GM18505 (cell line): ENCODE data around the gene SREK1.
"Not testable (repeated sequence)": the region's sequence is repeated elsewhere in the genome, so short reads cannot be mapped to it uniquely, and the experiment has no call there.

Experiments
- ATAC-seq: cut with Tn5 transposase; IDR thresholded peaks from one replicate; pipeline ENCODE4 v1.9.1; 2021; ENCODE audit not compliant: unreplicated experiment
- POLR2A ChIP-seq: IDR thresholded peaks from 4 replicates; pipeline ENCODE4 v1.6.1; 2011; ENCODE audit warnings: borderline replicate concordance; ENCODE audit not compliant: insufficient read depth, insufficient read length; ENCODE audit errors: extremely low read depth

SREK1 gene, protein sequence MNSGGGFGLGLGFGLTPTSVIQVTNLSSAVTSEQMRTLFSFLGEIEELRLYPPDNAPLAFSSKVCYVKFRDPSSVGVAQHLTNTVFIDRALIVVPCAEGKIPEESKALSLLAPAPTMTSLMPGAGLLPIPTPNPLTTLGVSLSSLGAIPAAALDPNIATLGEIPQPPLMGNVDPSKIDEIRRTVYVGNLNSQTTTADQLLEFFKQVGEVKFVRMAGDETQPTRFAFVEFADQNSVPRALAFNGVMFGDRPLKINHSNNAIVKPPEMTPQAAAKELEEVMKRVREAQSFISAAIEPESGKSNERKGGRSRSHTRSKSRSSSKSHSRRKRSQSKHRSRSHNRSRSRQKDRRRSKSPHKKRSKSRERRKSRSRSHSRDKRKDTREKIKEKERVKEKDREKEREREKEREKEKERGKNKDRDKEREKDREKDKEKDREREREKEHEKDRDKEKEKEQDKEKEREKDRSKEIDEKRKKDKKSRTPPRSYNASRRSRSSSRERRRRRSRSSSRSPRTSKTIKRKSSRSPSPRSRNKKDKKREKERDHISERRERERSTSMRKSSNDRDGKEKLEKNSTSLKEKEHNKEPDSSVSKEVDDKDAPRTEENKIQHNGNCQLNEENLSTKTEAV

DNA sequence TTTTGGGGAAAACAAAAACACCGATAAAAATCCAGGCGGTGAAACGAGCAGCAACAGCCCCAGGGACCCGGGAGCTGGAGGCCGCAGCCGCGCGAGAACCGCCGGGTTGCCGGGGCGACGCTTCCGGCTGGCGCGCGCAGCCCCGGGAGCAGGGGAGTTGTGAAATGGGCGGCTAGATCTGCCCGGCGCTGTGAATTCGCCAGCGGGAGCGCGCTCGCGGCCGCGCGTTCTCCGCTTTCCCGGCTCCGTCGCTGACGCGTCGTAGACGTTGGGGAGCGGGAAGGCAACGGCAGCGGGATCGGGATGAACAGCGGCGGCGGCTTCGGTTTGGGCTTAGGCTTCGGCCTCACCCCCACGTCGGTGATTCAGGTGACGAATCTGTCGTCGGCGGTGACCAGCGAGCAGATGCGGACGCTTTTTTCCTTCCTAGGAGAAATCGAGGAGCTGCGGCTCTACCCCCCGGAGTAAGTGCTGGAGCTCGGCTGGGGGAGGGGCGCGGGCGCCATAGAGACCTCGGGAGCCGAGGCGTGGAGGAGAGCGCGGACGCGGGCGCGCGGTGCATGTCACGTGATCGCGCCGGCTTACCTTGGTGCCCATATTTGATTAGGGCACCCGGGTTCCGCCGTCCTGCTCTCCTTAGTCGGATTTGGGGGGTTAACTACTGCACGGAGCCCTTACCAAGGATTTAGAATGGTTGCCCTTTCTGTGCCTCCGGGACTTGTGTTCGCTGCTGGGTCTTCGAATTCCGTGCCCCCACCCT lies at the start of gene SREK1:
TSS of gene SREK1 (plus strand) at position 227 of the 760 bp plus-strand sequence. CDS start at position 304, 77 bp downstream.
- ATAC-seq = peak; percentile 86
- TF ChIP-seq POLR2A = peak; percentile 94

DNA sequence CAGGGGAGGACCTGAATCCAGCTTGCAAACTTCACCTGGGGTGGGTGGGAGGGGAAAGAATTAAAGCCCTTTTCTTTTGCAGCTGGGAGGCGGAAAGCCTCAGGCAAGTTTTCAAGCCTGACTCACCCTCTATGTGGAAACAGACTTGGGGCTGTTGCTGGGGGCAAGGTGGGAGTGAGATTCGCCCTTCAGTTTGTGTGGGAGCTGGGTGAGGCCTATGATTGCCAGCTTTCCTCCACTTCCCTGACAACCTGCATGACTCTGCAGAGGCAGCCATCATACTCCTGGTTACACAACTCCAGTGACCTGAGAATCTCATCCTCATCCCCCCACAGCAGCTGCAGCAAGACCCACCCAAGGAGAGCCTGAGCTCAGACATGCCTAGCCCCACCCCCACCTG lies 43.2 kb upstream of the SREK1 start:
- ATAC-seq = no peak

DNA sequence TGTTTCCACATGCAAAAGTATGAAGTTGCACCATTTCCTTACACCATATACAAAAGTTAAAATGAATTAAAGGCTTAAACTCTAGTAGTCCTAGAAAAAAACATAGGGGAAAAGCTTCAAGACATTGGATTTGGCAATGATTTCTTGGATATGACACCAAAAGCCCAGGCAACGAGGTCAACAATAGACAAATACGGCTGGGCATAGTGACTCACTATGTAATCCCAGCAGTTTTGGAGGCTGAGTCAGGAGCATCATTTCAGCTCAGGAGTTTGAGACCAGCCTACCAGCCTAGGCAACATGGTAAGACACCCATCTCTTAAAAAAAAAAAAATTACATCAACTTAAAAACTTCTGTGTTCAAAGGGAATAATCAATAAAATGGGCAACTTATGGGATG lies 30.9 kb upstream of the SREK1 start:
- no peak for TF ChIP-seq POLR2A
- ATAC-seq = no peak

More for the DNA sequence above, 43.2 kb upstream of the SREK1 start:
- TF ChIP-seq POLR2A = no peak

DNA sequence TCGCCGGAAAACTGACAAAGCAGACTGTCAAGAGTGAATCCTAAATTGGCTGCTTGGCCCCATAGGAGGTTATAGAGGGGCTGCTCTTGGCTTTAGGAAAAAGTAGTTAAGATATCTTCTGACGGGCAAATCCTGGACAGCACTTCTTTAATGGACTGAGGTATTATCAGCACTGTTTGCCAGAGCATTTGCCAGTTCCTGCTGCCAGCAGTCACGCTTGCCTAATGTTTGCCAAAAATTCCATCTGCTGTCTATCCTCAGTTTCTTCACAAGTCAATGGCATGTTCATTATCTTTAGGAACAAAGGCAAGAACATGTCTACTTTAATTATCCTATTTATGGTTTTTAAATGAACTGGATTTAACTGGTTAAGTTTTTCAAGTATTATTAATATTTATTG lies 25.8 kb upstream of the SREK1 start:
- ATAC-seq = no peak
- no peak for TF ChIP-seq POLR2A

DNA sequence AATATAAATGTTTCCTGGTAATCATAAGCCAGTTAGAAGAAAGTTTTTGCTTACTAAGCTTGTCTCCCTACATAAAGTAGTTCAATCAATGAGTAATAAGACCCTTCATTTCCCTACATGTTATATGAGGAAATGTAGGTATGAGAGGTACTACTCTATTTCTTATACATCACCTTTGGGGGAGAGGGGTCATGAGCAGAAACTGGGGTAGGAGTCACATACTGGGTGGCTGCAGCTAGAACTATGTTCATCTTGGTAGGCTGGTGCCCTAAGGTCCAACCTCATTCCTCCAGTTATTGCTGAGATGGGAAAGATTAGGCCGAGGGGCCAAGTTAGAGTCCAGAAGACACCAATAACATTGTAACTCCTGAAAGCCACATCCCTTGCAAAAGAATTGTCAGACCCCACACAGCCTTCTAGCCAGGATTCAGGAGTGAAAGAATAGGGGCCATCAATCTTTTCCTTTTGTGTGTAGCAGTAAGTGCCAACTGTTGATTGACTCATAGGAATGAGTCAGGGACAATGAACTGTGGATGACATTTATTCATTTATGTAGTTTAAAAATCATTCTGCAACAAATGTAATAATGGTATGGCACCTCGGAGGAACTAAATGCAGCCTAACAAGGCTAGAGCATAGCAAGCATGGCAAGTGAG lies 21.6 kb upstream of the SREK1 start:
- no peak for ATAC-seq
- no peak for TF ChIP-seq POLR2A

DNA sequence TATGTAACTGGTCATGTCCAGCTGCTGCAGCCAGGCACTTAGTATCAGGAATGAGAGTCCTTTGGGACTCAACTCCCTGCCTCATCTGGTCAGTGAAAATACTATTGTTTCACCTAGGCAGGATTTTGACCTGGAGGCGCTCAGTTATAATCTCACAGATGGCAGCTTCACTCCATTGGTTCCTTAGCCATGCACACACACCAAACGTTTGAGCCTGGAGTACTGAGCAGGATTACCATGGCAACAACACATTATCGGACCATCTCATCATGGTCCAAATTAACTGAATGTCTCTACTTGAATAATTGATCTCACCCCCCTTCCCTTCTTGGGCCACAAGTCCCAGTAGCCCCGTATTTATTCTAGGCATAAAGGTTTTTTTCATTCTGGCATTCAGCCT lies 15.0 kb upstream of the SREK1 start:
- ATAC-seq = no peak
- TF ChIP-seq POLR2A = no peak

DNA sequence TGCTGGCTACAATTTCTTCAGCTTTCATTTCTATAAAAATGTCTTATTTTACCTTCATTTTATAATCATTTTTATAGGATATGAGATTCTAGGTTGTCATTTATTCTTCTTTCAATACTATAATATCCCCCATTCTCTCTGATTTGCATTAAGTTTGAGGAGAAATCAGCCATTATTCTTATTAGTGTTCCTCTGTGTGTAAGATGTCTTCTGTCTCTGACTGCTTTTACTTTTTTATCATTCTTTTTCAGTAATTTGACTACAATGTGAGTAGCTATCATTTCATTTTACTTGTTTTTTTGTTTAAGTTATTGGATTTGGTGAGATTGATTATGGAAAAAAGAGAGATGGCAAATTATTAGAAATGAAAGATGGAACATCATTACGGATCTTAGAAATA lies 13.6 kb upstream of the SREK1 start:
- no peak for ATAC-seq
- no peak for TF ChIP-seq POLR2A

DNA sequence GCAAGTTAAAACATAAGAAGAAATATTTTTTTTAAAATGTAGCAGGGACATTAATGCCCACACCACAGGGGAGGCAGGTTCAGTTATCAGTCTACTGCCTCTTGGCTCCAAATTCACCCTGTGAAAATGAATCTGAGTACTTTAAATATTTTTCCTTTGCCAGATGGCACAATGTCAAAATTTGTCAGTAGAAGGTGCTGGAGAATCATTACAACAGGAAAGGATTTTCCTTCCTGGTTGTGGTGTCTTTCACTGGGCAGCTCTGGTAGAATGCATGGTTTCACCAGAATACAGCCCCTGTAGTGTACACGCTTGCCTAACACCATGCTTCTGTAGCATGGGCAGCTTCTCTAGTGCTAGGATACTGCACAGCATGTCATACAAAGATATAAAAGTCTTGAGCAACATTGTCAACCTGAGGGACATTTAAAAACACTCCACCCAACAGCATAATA lies 9.7 kb upstream of the SREK1 start:
- ATAC-seq = no peak
- TF ChIP-seq POLR2A = no peak

DNA sequence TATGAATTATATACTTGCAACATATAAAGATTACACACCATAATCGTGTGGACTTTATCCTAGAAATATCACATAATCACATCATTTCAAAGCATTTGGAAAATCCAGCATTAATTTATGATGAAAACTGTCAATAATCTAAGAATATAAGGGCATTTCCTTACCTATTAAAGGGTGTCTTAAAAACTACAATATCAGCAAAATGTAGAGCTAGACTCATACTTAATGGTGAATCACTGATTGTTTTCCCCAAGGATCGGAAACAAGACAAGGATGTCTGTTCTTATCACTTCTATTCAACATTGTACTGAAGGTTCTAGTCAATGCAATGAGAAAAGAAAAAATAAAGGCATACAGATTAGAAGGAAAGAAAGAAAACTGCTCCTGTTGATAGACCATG lies 8.0 kb upstream of the SREK1 start:
- TF ChIP-seq POLR2A = no peak
- no peak for ATAC-seq

DNA sequence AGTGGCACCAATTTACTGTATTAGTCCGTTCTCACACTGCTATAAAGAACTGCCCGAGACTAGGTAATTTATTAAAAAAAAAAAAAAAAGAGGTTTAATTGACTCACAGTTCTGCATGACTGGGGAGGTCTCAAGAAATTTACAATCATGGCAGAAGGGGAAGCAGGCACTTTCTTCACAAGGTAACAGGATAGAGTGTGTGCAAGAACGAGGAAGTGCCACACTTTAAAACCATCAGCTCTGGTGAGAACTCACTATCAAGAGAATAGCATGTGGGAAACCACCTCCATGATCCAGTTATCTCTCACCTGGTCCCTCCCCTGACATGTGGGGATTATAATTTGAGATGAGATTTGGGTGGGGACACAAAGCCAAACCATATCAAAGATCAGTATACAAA lies 7.2 kb upstream of the SREK1 start:
- ATAC-seq = not testable (repeated sequence)

DNA sequence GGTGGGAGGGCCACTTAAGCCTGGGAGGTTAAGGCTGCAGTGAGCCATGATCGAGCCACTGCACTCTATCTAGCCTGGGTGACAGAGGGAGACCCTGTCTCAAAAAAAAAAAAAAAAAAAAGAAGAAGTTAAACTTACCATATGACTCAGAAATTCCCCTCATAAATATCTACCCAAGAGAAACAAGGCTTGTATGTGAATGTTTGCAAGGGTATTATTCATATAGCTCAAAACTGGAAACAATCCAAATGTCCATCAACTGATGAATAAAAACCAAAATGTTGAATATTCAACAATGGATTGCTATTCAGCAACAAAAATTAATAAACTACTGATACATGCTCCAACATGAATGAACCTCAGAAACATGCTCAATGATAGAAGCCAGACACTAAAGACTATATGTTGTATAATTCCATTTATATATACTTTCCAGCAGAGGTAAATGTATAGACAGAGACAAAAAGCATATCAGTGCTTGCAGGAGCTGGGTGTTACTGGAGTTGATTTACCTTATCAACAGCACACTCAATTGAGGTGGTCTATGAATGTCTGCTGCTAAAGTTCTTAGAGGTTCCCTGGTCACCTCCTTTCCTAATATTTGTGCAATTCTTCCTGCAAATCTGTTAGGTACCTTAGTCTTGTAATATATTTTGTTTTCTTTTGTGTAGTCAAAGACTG lies 5.3 kb upstream of the SREK1 start:
- no peak for ATAC-seq
- TF ChIP-seq POLR2A = no peak

DNA sequence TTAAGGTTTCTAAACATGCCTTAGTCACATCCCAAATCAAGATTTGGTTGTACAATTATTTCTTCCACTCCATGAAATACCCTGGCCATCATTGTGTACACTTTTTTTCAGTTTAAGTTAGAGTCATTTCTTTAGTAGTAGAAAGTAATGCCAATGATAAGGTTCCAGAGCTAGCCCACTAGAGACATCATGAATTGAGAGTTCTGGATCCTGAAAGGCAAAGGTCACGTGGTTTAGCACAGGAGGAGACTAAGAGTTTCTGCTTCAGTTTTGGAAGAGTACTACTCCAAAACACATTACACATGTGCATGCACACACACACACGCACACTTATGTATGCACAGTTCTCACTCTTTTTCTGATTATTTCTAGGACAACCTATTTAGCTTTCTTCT lies 4.8 kb upstream of the SREK1 start:
- ATAC-seq = no peak
- TF ChIP-seq POLR2A = no peak

DNA sequence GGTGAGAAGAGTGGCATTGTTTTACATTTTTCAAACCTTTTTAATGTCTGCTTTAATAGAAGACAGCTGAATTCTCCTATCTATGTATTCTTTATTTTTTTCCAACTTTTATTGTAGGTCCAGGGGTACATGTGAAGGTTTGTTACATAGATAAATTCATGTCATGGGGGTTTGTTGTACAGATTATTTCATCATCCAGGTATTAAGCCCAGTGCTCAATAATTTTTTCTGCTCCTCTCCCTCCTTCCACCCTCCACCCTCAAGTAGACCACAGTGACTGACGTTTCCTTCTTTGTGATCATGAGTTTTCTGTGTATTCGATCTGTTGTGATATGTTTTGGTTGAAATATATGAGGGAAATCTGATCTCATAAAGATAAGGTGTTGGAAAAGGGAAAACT lies 1.7 kb upstream of the SREK1 start:
- ATAC-seq = no peak
- TF ChIP-seq POLR2A = no peak
